HCT116 (cell line): ENCODE results near the gene SVIL. TPM values are rescaled to one million over a fixed set of nuclear protein-coding genes. Genes with fewer than 3 reads are reported as not detected.

Source experiments
- ATAC-seq: fragments of 200-7000 bp; cut with Tn5 transposase; 2 replicates; pipeline ENCODE4 v1.9.1; 2020; ENCODE audit warnings: mild to moderate bottlenecking, moderate library complexity
- BruUV-seq: library from RNA; stranded (reverse); fragments of 400-500 nt; replicated peaks from 2 replicates; lab custom pipeline; 2021; lab: Mats Ljungman, UMichigan
- CTCF ChIA-PET: fragments of 300-600 bp; sonication (Branson Sonifier 250); formaldehyde crosslinking; loops from one replicate; lab custom pipeline; 2021; ENCODE audit warnings: antibody characterized with exemption; lab: Charles Lee
- POLR2A ChIA-PET: fragments of 300-600, 350-600 bp; sonication (Branson Sonifier 250); formaldehyde crosslinking; loops from one replicate; lab custom pipeline; 2021; ENCODE audit warnings: antibody characterized with exemption; lab: Charles Lee
- RAD21 ChIA-PET, 2 experiments: fragments of 300-600 bp; sonication (Branson Sonifier 250); formaldehyde crosslinking; loops; one replicate each; lab custom pipeline; 2023; ENCODE audit warnings: low total read pairs in 2 of 2; ENCODE audit not compliant: uncharacterized antibody in 2 of 2, unreplicated experiment in 2 of 2, low non-redundant PET in 1 of 2; lab: Charles Lee
- DNase-seq: peaks from one replicate; pipeline ENCODE4 v3.0.0-alpha.2; 2010; ENCODE audit warnings: low read depth, low spot score
- H2AFZ ChIP-seq: fragments of 200-600 bp; shearing (Covaris generic), sonication (generic); 2 replicates; pipeline ENCODE4 v1.6.1; 2017; ENCODE audit warnings: low read depth, mixed run types, mixed read lengths, antibody characterized with exemption, low read length; ENCODE audit not compliant: poor library complexity, severe bottlenecking
- H3K27ac ChIP-seq: 2 replicates; pipeline ENCODE4 v1.5.1; 2012; ENCODE audit warnings: low read depth, low read length
- H3K27me3 ChIP-seq: fragments of 200-600 bp; sonication (generic); 2 replicates; pipeline ENCODE4 v1.6.1; 2016; ENCODE audit warnings: mixed run types, low read length, mixed read lengths; ENCODE audit not compliant: insufficient read depth
- H3K36me3 ChIP-seq, 2 experiments: fragments of 200-500 bp in 1 of 2; fragments of 200-600 bp in 1 of 2; sonication (Bioruptor generic) in 1 of 2; sonication (generic) in 1 of 2; 2 replicates each; pipeline versions ENCODE4 v1.5.1 to v1.6.1; 2014 to 2016; ENCODE audit warnings: low read length in 2 of 2, inconsistent platforms in 1 of 2, mixed read lengths in 1 of 2, mixed run types in 1 of 2; ENCODE audit not compliant: insufficient read depth in 2 of 2, control insufficient read depth in 1 of 2
- H3K4me1 ChIP-seq, 2 experiments: fragments of 200-600 bp in 1 of 2; sonication (generic) in 1 of 2; 2 replicates each; pipeline versions ENCODE4 v1.5.1 to v1.6.1; 2012 to 2017; ENCODE audit warnings: low read length in 2 of 2, inconsistent platforms in 1 of 2, mild to moderate bottlenecking in 1 of 2, mixed read lengths in 1 of 2, mixed run types in 1 of 2, moderate library complexity in 1 of 2; ENCODE audit not compliant: insufficient read depth in 2 of 2, control insufficient read depth in 1 of 2
- H3K4me2 ChIP-seq: fragments of 200-600 bp; sonication (generic); 2 replicates; pipeline ENCODE4 v1.6.1; 2017; ENCODE audit warnings: mixed run types, low read length, mixed read lengths
- H3K4me3 ChIP-seq, 2 experiments: fragments of 200-600 bp in 1 of 2; sonication (generic) in 1 of 2; replicated peaks in 1 of 2; 2 replicates each; pipeline ENCODE4 v1.5.1; 2011 to 2016; ENCODE audit warnings: low read length in 2 of 2, control low read depth in 1 of 2, low read depth in 1 of 2, mild to moderate bottlenecking in 1 of 2, mixed read lengths in 1 of 2, mixed run types in 1 of 2
- H3K79me2 ChIP-seq: fragments of 200-600 bp; sonication (generic); 2 replicates; pipeline ENCODE4 v1.6.1; 2017; ENCODE audit warnings: mild to moderate bottlenecking, mixed run types, low read length, moderate library complexity, mixed read lengths; ENCODE audit not compliant: insufficient read depth
- H3K9ac ChIP-seq: fragments of 200-600 bp; sonication (generic); 2 replicates; pipeline ENCODE4 v1.6.1; 2016; ENCODE audit warnings: low read length, mixed read lengths
- H3K9me2 ChIP-seq: fragments of 200-600 bp; sonication (generic), shearing (Covaris generic); 2 replicates; pipeline ENCODE4 v1.6.1; 2017; ENCODE audit warnings: mixed run types, mild to moderate bottlenecking, moderate library complexity; ENCODE audit not compliant: insufficient read depth
- H3K9me3 ChIP-seq, 2 experiments: fragments of 200-500 bp in 1 of 2; fragments of 200-600 bp in 1 of 2; sonication (Bioruptor generic) in 1 of 2; sonication (generic) in 1 of 2; 2 replicates each; pipeline ENCODE4 v1.6.1; 2014 to 2017; ENCODE audit warnings: low read length in 2 of 2, mixed read lengths in 2 of 2, inconsistent platforms in 1 of 2, low read depth in 1 of 2, mild to moderate bottlenecking in 1 of 2, mixed run types in 1 of 2, moderate library complexity in 1 of 2; ENCODE audit not compliant: control insufficient read depth in 1 of 2, insufficient read depth in 1 of 2
- H4K20me1 ChIP-seq: fragments of 200-600 bp; sonication (generic), shearing (Covaris generic); 2 replicates; pipeline ENCODE4 v1.6.1; 2017; ENCODE audit warnings: mixed run types, mild to moderate bottlenecking, moderate library complexity; ENCODE audit not compliant: insufficient read depth
- CBX3 ChIP-seq: IDR thresholded peaks from 2 replicates; pipeline ENCODE4 v1.6.1; 2012; ENCODE audit warnings: low read depth
- CTCF ChIP-seq, 3 experiments: fragments of 200-600 bp in 1 of 3; sonication (generic) in 1 of 3; IDR thresholded peaks in 2 of 3; conservative IDR thresholded peaks in 1 of 3; 2 replicates each; pipeline ENCODE4 v1.5.1; 2012 to 2017; ENCODE audit warnings: low read depth in 2 of 3, low read length in 2 of 3, antibody characterized with exemption in 1 of 3, borderline replicate concordance in 1 of 3, control low read depth in 1 of 3, mild to moderate bottlenecking in 1 of 3, mixed read lengths in 1 of 3, mixed run types in 1 of 3, moderate library complexity in 1 of 3; ENCODE audit not compliant: insufficient read depth in 1 of 3
- EGR1 ChIP-seq: IDR thresholded peaks from 2 replicates; pipeline ENCODE4 v1.6.1; 2012; ENCODE audit warnings: low read depth
- EZH2phosphoT487 ChIP-seq: fragments of 200-600 bp; IDR thresholded peaks from 2 replicates; pipeline ENCODE4 v1.6.1; 2018; ENCODE audit warnings: antibody characterized with exemption, borderline replicate concordance
- POLR2AphosphoS5 ChIP-seq: IDR thresholded peaks from 2 replicates; pipeline ENCODE4 v1.6.1; 2011; ENCODE audit warnings: mild to moderate bottlenecking, low read depth, low read length, moderate library complexity
- SIN3A ChIP-seq: IDR thresholded peaks from 2 replicates; pipeline ENCODE4 v1.6.1; 2012; ENCODE audit warnings: low read depth
- SP1 ChIP-seq: IDR thresholded peaks from 2 replicates; pipeline ENCODE4 v1.6.1; 2012; ENCODE audit warnings: low read depth
- SRF ChIP-seq: IDR thresholded peaks from 2 replicates; pipeline ENCODE4 v1.6.1; 2012; ENCODE audit warnings: low read depth
- intact Hi-C: fragments of 100-400 bp; cut with micrococcal nuclease; formaldehyde crosslinking; loops from 2 replicates; pipeline ENCODE4 v1.10.0; 2022
- total RNA-seq: library from RNA; stranded (reverse); gene quantifications from one replicate; pipeline ENCODE4 v1.2.1, GENCODE V29; 2021; ENCODE audit not compliant: unreplicated experiment

SVIL gene
- total RNA-seq, 1 experiment from 2014 or later: 27.0 TPM

DNA sequence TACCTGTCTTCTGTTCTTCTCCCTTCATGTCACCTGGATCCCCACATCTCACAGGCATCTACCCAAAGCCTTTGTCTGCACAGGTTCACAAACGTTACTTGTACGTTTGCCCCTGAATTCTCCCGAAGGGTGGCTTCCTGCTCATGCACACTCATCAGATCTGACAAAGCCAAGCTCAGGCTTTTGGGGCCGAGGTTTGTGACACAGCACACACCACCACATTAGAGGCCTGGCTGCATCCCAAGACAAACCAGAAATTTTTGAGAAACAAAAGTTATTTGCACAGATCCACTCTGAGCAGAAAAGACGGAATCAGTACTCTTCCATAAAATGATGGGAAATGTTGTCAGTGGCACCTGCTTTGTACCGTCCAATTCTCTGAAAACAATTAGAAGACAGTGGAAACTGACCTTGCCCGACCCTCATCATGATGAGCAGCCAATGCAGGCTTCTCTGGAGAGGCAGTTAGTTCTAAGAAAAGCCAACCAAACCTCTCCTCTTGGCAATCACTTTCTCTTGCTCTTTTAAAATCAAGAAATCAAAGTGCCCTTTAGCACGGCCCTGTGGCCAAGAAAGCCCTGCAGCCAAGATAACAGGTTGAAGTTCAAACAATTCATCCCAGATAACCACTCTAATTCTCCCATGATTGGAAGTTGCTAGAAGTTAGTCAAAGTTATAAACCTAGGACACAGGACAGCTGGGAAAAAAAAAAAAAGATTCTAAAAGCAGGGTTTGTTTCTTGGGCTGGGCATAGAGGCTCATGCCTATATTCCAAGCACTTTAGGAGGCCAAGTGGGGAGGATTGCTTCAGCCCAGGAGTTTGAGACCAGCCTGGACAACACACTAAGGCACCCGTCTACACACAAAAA is 13.6 kb upstream of the SVIL start (continued):
- TF ChIP-seq CTCF (IDR thresholded peaks at IDR 0.05 in 2 of 3, conservative IDR thresholded peaks at IDR 0.05 in 1 of 3; ENCODE audit: borderline replicate concordance in 1 of 3, insufficient read depth in 1 of 3, low read depth in 2 of 3, low read length in 2 of 3) (no peak), EGR1 (no peak), EZH2phosphoT487 (no peak), POLR2AphosphoS5 (no peak), SIN3A (no peak)

DNA sequence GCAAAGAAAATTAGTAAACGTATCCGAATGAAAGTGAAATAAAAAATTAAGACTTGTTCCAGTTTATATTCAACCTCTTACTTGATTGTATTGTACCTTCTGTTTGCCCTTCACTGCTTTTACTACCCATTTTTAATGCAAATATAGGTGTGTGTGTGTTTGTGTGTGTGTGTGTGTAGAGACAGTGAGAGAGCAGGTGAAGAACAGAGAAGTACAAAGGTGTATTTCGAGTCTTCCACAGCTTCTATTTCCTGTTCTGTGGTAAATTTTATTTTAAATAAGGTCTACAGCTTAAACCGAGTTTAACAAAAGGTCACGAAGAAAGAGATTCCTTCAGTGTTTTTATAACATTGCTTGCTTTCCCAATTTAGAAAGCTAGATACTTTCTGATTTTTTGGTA is 12.7 kb upstream of the SVIL start:
- Histone ChIP-seq H3K36me3 (0 out of 4 replicates have a peak, but pooled peaks cover 0 to 4% of the 10 kb centered on the region in 2 experiments), H3K4me2 (0 out of 2 replicates have a peak overlapping the region, but pooled peaks have one; percentile 60), H3K79me2 (peaks cover 6% of the 10 kb centered on the region; the same call in 1 of the 2 replicates), H3K9me2 (no peaks in the 10 kb centered on the region), H3K27me3 (no peaks in the 10 kb centered on the region), H3K4me3 (no peak overlapping the region), H3K4me1 (peaks cover 48 to 51% of the 10 kb centered on the region in 2 experiments), H3K9me3 (no peaks in the 10 kb centered on the region), H3K9ac (no peak overlapping the region), H2AFZ (no peak overlapping the region), H4K20me1 (no peaks in the 10 kb centered on the region), H3K27ac (no peak overlapping the region)
- intact Hi-C loops: no loop called here
- BruUV-seq: no TSS peak
- CTCF ChIA-PET: interaction anchor here (1.1 kb wide), 1 partner anchor 12 kb away, joined by 3 read pairs; no protein-coding TSS in a partner anchor
- ATAC-seq: no peak
- POLR2A ChIA-PET: no interaction called here
- no peak for TF ChIP-seq CBX3
- no peak for TF ChIP-seq SRF
- TF ChIP-seq SP1: no peak
- RAD21 ChIA-PET: no interaction called here
- no peak for DNase-seq
